ENCODE measurements around the gene B3GALNT2. TPM values are rescaled to one million over a fixed set of nuclear protein-coding genes. Genes with fewer than 3 reads are reported as not detected.

B3GALNT2 gene
- polyA plus RNA-seq, 1 donor (not counting 4 experiments of a cell fraction or from before 2014, with no cell fraction given) = 30.5 TPM

DNA sequence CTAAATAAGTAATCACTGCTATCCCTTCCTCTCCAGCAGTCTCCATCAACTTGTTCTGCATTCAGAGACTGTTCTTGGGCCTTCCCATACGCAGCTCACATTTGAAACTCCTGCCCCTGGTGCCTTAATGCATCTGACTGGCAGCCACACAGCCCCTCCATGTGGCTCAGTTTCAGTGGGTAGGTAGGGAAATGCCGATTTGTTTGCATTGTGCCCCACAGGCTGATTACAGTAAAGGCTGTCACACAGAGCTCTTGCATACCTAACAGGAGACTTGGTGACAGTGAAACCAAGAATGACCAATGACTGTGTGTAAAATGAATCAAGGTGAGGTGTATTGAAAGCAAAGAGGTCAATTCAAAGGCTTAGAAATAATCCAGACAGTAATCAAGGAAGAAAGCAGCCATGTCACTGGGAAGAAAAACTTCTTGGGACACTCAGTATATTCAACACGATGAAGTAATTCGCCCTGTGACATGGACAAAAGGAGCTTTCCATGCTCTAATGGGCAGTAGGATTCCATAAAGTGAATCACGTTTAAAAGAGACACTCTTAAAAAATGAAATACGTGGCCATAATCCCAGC, 12.7 kb upstream of the B3GALNT2 start:
- no peak overlapping the region for H3K4me2 ChIP-seq (ENCODE audit: control insufficient read depth, extremely low read depth, insufficient read depth, low read depth, low read length)
- DNase-seq (ENCODE audit: low read depth, low spot score) (no peak), FAIRE-seq (no peak)
- H3K4me1 ChIP-seq (ENCODE audit: control insufficient read depth, extremely low read depth, insufficient read depth, low read length) = no peaks in the 10 kb centered on the region
- dilution Hi-C loops (cut with MboI; ENCODE audit: extremely low pct_ligation_motif_present, low sequenced_read_pairs) = no loop called here
- H2AFZ ChIP-seq (ENCODE audit: control insufficient read depth, low read length) = no peak overlapping the region
- no peaks in the 10 kb centered on the region for H3K36me3 ChIP-seq (ENCODE audit: control insufficient read depth in 2 of 2, extremely low read depth in 1 of 2, insufficient read depth in 2 of 2, low read length in 2 of 2)
- H3K4me3 ChIP-seq (ENCODE audit: control insufficient read depth in 2 of 3, extremely low read depth in 1 of 3, insufficient read depth in 2 of 3, low read depth in 1 of 3, low read length in 3 of 3) = no peak overlapping the region
- H3K9me1 ChIP-seq (ENCODE audit: control insufficient read depth, extremely low read depth, insufficient read depth, low read length) = no peaks in the 10 kb centered on the region
- no peak overlapping the region for H3K9ac ChIP-seq (ENCODE audit: control insufficient read depth, extremely low read depth, insufficient read depth, low read length)
- no peaks in the 10 kb centered on the region for H4K20me1 ChIP-seq (ENCODE audit: control insufficient read depth, extremely low read depth, insufficient read depth, low read length)
- no peak for TF ChIP-seq EZH2 (IDR thresholded peaks at IDR 0.05; ENCODE audit: low read length)
- TF ChIP-seq, protein P1, sequence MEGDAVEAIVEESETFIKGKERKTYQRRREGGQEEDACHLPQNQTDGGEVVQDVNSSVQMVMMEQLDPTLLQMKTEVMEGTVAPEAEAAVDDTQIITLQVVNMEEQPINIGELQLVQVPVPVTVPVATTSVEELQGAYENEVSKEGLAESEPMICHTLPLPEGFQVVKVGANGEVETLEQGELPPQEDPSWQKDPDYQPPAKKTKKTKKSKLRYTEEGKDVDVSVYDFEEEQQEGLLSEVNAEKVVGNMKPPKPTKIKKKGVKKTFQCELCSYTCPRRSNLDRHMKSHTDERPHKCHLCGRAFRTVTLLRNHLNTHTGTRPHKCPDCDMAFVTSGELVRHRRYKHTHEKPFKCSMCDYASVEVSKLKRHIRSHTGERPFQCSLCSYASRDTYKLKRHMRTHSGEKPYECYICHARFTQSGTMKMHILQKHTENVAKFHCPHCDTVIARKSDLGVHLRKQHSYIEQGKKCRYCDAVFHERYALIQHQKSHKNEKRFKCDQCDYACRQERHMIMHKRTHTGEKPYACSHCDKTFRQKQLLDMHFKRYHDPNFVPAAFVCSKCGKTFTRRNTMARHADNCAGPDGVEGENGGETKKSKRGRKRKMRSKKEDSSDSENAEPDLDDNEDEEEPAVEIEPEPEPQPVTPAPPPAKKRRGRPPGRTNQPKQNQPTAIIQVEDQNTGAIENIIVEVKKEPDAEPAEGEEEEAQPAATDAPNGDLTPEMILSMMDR (optimal IDR thresholded peaks at IDR 0.05 in 1 of 3, IDR thresholded peaks at IDR 0.05 in 1 of 3, conservative IDR thresholded peaks at IDR 0.05 in 1 of 3; ENCODE audit: extremely low read depth in 1 of 3, insufficient read depth in 2 of 3, low read length in 3 of 3) = no peak
- no peaks in the 10 kb centered on the region for H3K27me3 ChIP-seq (ENCODE audit: control insufficient read depth, extremely low read depth, insufficient read depth, low read length)
- no peaks in the 10 kb centered on the region for H3K9me3 ChIP-seq (ENCODE audit: control insufficient read depth, low read depth, low read length)
- H3K79me2 ChIP-seq (ENCODE audit: control insufficient read depth, insufficient read depth, low read length) = no peaks in the 10 kb centered on the region
- H3K27ac ChIP-seq (ENCODE audit: control insufficient read depth, insufficient read depth, low read length) = no peak overlapping the region

DNA sequence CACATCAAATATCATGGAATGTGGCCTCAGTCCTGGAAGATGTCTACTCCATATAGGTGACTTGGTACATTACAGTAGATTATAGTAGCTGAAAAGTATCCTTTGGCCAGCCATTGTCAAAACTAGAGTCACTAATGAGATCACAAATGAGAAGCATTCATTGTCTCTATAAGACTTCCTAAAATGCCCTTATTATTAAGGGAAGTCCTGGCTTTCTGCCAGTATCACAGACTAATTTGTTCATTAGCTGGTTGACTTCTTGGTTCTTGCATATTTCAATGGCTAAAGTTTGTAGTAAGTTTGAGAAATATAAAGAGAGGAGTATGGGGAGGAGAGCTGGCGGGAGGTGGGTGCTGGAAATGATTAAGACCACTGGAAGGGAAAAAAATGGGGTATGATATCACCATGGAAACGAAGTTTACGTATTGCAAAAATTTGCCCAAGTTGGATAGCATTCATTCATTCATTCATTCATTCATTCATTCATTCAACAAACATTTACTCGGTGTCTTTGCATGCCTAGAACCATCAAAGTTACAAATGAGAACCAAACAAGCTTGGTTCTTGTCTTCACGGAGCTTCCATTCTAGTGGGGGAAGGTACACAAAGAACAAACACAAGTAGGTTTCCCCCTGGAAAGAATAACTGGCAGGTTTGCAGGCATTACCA, 11.7 kb upstream of the B3GALNT2 start:
- Histone ChIP-seq H3K36me3 (ENCODE audit: control insufficient read depth in 2 of 2, extremely low read depth in 1 of 2, insufficient read depth in 2 of 2, low read length in 2 of 2) (no peaks in the 10 kb centered on the region), H3K27me3 (ENCODE audit: control insufficient read depth, extremely low read depth, insufficient read depth, low read length) (no peaks in the 10 kb centered on the region), H3K4me2 (ENCODE audit: control insufficient read depth, extremely low read depth, insufficient read depth, low read depth, low read length) (no peak overlapping the region), H3K4me1 (ENCODE audit: control insufficient read depth, extremely low read depth, insufficient read depth, low read length) (no peaks in the 10 kb centered on the region), H4K20me1 (ENCODE audit: control insufficient read depth, extremely low read depth, insufficient read depth, low read length) (no peaks in the 10 kb centered on the region), H3K79me2 (ENCODE audit: control insufficient read depth, insufficient read depth, low read length) (no peaks in the 10 kb centered on the region), H3K9me1 (ENCODE audit: control insufficient read depth, extremely low read depth, insufficient read depth, low read length) (no peaks in the 10 kb centered on the region), H3K4me3 (ENCODE audit: control insufficient read depth in 2 of 3, extremely low read depth in 1 of 3, insufficient read depth in 2 of 3, low read depth in 1 of 3, low read length in 3 of 3) (no peak overlapping the region), H3K9me3 (ENCODE audit: control insufficient read depth, low read depth, low read length) (no peaks in the 10 kb centered on the region), H3K27ac (ENCODE audit: control insufficient read depth, insufficient read depth, low read length) (no peak overlapping the region), H2AFZ (ENCODE audit: control insufficient read depth, low read length) (no peak overlapping the region), H3K9ac (ENCODE audit: control insufficient read depth, extremely low read depth, insufficient read depth, low read length) (no peak overlapping the region)
- DNase-seq (ENCODE audit: low read depth, low spot score) (no peak), FAIRE-seq (no peak)
- dilution Hi-C loops (cut with MboI; ENCODE audit: extremely low pct_ligation_motif_present, low sequenced_read_pairs) = no loop called here
- TF ChIP-seq, protein P1 (optimal IDR thresholded peaks at IDR 0.05 in 1 of 3, IDR thresholded peaks at IDR 0.05 in 1 of 3, conservative IDR thresholded peaks at IDR 0.05 in 1 of 3; ENCODE audit: extremely low read depth in 1 of 3, insufficient read depth in 2 of 3, low read length in 3 of 3) = no peak
- TF ChIP-seq EZH2 (IDR thresholded peaks at IDR 0.05; ENCODE audit: low read length) = no peak
